Measurements from ENCODE around the gene MAPK14. TPM values are rescaled to one million over a fixed set of nuclear protein-coding genes. Genes with fewer than 3 reads are reported as not detected.

MAPK14 gene
- total RNA-seq, 1 donor from 2014 or later = 67.9 TPM

- no peaks in the 10 kb centered on the region for H3K4me1 ChIP-seq
- no peak for TF ChIP-seq CTCF (IDR thresholded peaks at IDR 0.05)
- H3K27ac ChIP-seq = no peak within 1 kb of the TSS
- no peaks in the 10 kb centered on the region for H3K36me3 ChIP-seq
- no peaks in the 10 kb centered on the region for H3K9me3 ChIP-seq
- H3K27me3 ChIP-seq (ENCODE audit: low read depth) = peaks cover 8% of the 10 kb centered on the region
- ATAC-seq = no peak
- no peak for DNase-seq
- no peak within 1 kb of the TSS for H3K4me3 ChIP-seq
- intact Hi-C loops (cut with DNase I) = no loop called here
Measured at GRCh38 chr6:36023996-36024795, 3.4 kb upstream of the MAPK14 start, which contains the start of gene SLC26A8. SLC26A8 (minus strand) TSS chr6:36024641; CDS start chr6:36019707, 4,934 bp downstream.

- Histone ChIP-seq H3K4me1 (peaks cover 10% of the 10 kb centered on the region), H3K27ac (no peak overlapping the region), H3K27me3 (ENCODE audit: low read depth) (peaks cover 8% of the 10 kb centered on the region), H3K4me3 (no peak overlapping the region), H3K36me3 (no peaks in the 10 kb centered on the region), H3K9me3 (no peaks in the 10 kb centered on the region)
- intact Hi-C loops (cut with DNase I) = loop anchor here (5.0 kb wide), 1 partner anchor 72 kb away; no protein-coding TSS in a partner anchor
- no peak for TF ChIP-seq CTCF (IDR thresholded peaks at IDR 0.05)
- no peak for DNase-seq
- no peak for ATAC-seq
Measured at GRCh38 chr6:36025260-36025931, 2.2 kb upstream of the MAPK14 start.

GRCh38 chr6:36025932-36026327, 1.7 kb upstream of the MAPK14 start:
- intact Hi-C loops (cut with DNase I) = loop anchor here (5.0 kb wide), 1 partner anchor 71 kb away; no protein-coding TSS in a partner anchor
- H3K4me3 ChIP-seq = no peak overlapping the region
- no peaks in the 10 kb centered on the region for H3K9me3 ChIP-seq
- H3K4me1 ChIP-seq = peaks cover 15% of the 10 kb centered on the region
- DNase-seq (no peak), ATAC-seq (no peak)
- H3K27ac ChIP-seq = no peak overlapping the region
- peaks cover 8% of the 10 kb centered on the region for H3K27me3 ChIP-seq (ENCODE audit: low read depth)
- H3K36me3 ChIP-seq = no peaks in the 10 kb centered on the region
- no peak for TF ChIP-seq CTCF (IDR thresholded peaks at IDR 0.05)

DNA sequence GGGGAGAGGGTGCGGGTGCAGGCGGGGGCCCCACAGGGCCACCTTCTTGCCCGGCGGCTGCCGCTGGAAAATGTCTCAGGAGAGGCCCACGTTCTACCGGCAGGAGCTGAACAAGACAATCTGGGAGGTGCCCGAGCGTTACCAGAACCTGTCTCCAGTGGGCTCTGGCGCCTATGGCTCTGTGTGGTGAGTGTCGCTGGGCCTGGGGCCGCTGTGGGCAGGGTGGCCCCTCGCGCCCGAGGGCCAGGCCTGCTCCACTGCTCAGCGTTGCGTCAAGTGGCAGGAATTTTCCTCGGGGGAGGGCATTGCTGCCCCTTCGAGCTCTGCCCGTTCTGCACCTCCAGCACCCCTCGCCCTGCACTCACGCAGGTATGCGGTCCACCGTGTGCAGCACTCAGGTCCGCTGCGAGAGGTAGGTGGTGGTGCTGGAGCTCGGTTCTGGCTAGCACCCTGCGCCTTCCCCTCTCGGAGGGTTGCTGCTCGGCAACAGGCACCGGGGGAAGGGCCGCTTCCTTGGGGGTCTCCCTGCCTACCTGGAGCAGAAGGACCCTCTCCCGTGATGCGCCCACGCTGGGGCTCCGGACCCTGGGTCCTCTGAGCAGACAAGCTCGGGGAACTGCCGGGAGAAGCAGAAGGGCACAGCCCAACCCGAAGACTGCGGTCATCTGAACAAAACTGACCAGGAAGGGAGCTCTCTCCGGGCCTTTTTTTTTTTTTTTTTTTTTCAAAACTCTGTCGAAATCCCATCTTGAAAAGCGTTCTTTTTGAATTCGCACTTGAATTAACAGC, 674 bp downstream of the MAPK14 start:
- Histone ChIP-seq H3K27ac (peak overlapping the region; percentile 96), H3K9me3 (no peaks in the 10 kb centered on the region), H3K27me3 (ENCODE audit: low read depth) (peaks cover 8% of the 10 kb centered on the region), H3K4me1 (peaks cover 37% of the 10 kb centered on the region), H3K4me3 (peak overlapping the region; percentile 96), H3K36me3 (no peaks in the 10 kb centered on the region)
- DNase-seq = peak; percentile 69
- no peak for TF ChIP-seq CTCF (IDR thresholded peaks at IDR 0.05)
- peak; percentile 57 to 63 for ATAC-seq
- intact Hi-C loops (cut with DNase I) = loop anchor here (5.0 kb wide), 1 partner anchor 69 kb away; no protein-coding TSS in a partner anchor

DNA sequence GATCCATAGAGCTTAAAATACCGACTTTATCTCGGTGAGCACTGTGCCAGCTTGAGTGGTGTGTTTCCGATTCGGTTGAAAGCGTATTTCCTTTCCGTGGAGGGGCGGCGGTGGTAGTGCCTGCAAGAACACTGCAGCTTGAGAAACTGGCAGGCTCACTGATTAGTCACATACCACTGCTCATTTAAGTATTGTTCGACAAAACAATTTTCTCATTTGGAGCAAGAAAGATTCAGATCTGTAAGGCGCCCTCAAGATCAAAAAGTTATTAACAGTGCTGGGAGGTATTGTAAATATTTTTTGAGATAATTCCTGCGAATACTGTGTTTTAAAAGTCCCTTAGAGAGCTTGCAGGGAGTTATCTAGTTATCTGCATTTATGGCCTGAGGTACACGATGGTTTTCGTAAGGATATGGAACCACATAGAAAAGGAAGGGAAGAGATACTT, 1.3 kb downstream of the MAPK14 start:
- peak overlapping the region; percentile 96 for H3K4me3 ChIP-seq
- no peak for TF ChIP-seq CTCF (IDR thresholded peaks at IDR 0.05)
- DNase-seq (peak; percentile 78), ATAC-seq (peak; percentile 46 to 74)
- H3K9me3 ChIP-seq = no peaks in the 10 kb centered on the region
- H3K27ac ChIP-seq = peak overlapping the region; percentile 96
- peaks cover 6% of the 10 kb centered on the region for H3K27me3 ChIP-seq (ENCODE audit: low read depth)
- H3K36me3 ChIP-seq = no peaks in the 10 kb centered on the region
- peaks cover 43% of the 10 kb centered on the region for H3K4me1 ChIP-seq
- intact Hi-C loops (cut with DNase I) = loop anchor here (5.0 kb wide), 1 partner anchor 68 kb away; no protein-coding TSS in a partner anchor
